Measurements from ENCODE around the gene SPINDOC.
A peak's percentile ranks its signal among the peaks of the same experiment; 100 is the strongest.

Gene SPINDOC, protein sequence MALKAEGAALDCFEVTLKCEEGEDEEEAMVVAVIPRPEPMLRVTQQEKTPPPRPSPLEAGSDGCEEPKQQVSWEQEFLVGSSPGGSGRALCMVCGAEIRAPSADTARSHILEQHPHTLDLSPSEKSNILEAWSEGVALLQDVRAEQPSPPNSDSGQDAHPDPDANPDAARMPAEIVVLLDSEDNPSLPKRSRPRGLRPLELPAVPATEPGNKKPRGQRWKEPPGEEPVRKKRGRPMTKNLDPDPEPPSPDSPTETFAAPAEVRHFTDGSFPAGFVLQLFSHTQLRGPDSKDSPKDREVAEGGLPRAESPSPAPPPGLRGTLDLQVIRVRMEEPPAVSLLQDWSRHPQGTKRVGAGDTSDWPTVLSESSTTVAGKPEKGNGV

DNA sequence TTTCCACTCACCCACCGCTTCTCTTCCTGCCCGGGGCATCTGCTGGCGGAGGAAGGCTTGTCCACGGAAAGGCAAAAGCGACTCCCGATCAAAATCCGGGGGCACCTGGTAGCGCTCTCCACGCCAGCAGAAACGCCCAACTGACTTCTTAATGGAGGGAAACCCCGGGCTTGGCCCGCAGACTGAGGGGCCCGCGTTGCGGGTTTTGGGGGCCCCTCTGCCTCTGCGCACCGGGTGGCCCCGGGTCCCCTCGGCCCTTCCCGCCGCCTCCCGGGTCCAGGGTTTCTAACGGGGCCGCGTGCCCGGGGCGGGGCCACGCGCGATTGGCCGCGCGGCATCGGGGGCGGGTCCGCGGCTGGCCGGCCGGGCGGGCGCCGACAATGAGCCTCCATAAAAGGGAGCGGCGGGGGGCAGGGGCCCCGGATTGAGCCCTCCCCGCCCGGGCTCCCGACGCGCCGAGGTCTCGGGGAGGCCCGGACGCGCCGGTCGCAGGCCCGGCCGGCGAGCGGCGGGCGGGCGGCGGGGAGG lies at the start of gene SPINDOC:
TSS of gene SPINDOC (plus strand) at position 422 of the 528 bp plus-strand sequence. CDS start 231 bp downstream, outside the sequence.
- no peaks in the 10 kb centered on the region for H3K36me3 ChIP-seq

DNA sequence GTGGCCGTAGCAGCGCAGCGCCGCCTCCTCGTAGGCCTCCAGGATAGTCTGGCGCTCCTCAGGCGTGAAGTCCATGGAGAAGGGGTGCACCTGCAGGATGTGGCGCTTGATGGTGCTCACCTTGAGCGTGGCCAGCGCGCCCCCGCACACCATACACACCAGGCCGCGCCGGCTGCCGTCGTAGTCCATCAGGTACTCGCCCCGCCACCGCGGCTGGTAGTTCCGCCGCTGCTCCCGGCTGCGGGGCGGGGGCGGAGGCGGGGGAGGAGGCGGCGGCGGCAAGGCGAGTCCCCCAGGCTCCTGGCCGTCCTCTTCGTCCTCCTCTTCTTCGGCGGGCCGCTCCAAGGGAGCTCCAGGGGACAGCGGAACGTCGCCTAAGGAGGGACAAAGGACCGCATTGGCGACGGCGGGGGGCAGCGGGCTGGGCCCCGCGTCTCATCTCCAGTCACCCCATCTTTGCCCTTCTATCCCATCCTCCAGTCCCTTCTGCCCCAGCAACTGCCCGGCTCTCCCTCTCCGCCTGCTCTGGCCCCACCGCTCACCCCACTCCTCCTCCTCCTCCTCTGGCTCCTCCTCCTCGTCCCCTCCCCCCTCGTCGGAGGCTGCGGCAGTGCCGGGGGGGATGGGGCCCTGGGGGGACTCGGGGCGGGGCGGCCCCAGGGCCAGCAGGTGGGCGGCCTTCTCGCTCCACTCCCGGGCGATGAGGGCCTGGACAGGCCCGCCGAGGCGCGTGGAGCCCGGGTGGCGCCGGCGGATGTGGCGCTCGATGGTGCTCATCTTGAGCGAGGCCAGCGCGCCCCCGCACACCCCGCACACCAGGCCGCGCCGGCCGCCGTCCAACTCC lies 49.5 kb upstream of the SPINDOC start:
- Histone ChIP-seq H3K27me3 (peaks cover 25% of the 10 kb centered on the region), H3K4me3 (ENCODE audit: low read depth in 1 of 2, low read length in 1 of 2) (no peak overlapping the region), H3K9me3 (no peaks in the 10 kb centered on the region), H3K27ac (no peak overlapping the region), H3K4me1 (ENCODE audit: control insufficient read depth in 1 of 2, insufficient read depth in 1 of 2, low read depth in 1 of 2, low read length in 1 of 2) (peaks cover under 1 to 5% of the 10 kb centered on the region in 2 experiments), H3K36me3 (peaks cover 25% of the 10 kb centered on the region)
- TF ChIP-seq, protein P1, sequence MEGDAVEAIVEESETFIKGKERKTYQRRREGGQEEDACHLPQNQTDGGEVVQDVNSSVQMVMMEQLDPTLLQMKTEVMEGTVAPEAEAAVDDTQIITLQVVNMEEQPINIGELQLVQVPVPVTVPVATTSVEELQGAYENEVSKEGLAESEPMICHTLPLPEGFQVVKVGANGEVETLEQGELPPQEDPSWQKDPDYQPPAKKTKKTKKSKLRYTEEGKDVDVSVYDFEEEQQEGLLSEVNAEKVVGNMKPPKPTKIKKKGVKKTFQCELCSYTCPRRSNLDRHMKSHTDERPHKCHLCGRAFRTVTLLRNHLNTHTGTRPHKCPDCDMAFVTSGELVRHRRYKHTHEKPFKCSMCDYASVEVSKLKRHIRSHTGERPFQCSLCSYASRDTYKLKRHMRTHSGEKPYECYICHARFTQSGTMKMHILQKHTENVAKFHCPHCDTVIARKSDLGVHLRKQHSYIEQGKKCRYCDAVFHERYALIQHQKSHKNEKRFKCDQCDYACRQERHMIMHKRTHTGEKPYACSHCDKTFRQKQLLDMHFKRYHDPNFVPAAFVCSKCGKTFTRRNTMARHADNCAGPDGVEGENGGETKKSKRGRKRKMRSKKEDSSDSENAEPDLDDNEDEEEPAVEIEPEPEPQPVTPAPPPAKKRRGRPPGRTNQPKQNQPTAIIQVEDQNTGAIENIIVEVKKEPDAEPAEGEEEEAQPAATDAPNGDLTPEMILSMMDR (IDR thresholded peaks at IDR 0.05): no peak

More for the DNA sequence above, at the start of gene SPINDOC:
- Histone ChIP-seq H3K27me3 (peaks cover 46% of the 10 kb centered on the region), H3K27ac (no peak within 1 kb of the TSS), H3K9me3 (no peaks in the 10 kb centered on the region), H3K4me1 (ENCODE audit: control insufficient read depth in 1 of 2, insufficient read depth in 1 of 2, low read depth in 1 of 2, low read length in 1 of 2) (peaks cover 16 to 20% of the 10 kb centered on the region in 2 experiments), H3K4me3 (ENCODE audit: low read depth in 1 of 2, low read length in 1 of 2) (peak within 1 kb of the TSS; percentile 58 to 71)
- TF ChIP-seq, protein P1 (IDR thresholded peaks at IDR 0.05): no peak

DNA sequence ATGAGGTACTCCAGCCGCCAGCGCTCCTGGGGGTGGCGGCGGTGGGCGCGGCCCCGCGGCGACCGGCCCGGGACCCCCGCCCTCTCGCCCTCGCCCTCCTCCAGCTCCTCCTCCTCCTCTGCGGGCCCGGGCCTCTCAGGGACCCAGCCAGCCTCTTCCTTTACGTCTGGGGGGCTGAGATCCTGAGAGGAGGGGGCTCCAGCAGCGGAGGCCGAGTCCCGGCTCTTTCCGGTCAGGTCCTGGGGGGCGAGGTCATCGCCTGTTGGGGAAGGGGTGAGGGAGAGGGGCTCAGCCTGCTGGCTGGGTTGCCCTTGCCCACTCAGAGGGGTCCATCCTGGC lies 48.9 kb upstream of the SPINDOC start:
- Histone ChIP-seq H3K4me3 (ENCODE audit: low read depth in 1 of 2, low read length in 1 of 2) (no peak overlapping the region), H3K27me3 (peaks cover 31% of the 10 kb centered on the region), H3K27ac (no peak overlapping the region), H3K4me1 (ENCODE audit: control insufficient read depth in 1 of 2, insufficient read depth in 1 of 2, low read depth in 1 of 2, low read length in 1 of 2) (peaks cover 7 to 11% of the 10 kb centered on the region in 2 experiments), H3K36me3 (peaks cover 19% of the 10 kb centered on the region), H3K9me3 (no peaks in the 10 kb centered on the region)
- TF ChIP-seq, protein P1 (IDR thresholded peaks at IDR 0.05): no peak

DNA sequence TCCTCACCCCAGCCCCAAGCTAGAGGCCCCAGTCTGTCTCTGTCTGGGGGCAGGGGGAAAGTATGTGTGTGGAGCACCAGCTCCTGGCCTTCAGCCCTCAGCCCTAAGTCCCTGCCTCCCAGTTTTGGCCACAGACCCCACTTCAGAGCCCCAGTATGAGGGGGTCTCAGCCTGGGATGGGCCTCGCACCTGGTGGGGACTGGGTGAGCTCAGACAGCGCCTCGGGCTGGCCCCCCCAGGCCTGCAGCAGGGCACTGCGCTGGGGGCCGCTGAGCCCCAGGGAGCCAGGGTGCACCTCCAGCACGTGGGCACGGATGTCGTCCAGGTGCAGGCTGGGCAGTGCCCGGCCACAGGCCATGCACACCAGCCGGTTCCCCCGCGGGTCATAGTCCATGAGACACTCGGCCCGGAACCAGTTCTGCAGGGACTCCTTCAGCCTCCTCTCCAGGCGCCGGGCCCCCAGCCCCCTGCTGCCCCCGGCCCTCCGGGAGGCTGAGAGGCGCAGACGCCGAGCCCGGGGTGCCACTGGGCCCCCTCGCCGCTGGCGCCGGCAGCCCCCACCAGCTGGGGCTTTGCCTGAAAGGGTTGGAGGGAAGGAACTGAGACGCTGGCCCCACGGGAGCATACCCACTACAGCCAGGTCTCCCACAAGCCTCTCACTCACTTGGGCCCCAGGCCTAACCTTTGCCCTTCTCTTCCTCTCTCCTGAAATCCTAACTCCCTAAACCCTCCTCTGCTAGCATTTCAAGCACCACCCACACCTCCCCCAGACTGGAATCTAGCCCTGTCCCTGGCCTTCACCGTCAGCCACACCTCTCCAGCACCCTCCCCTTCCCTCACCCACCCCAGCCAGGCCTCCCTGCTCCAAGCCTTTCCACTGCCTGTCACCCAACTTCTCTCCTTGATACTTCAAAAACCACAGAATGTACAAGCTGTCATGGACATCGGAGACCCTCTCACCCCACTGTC lies 48.3 kb upstream of the SPINDOC start:
- Histone ChIP-seq H3K4me3 (ENCODE audit: low read depth in 1 of 2, low read length in 1 of 2) (no peak overlapping the region), H3K4me1 (ENCODE audit: control insufficient read depth in 1 of 2, insufficient read depth in 1 of 2, low read depth in 1 of 2, low read length in 1 of 2) (peaks cover 13 to 17% of the 10 kb centered on the region in 2 experiments), H3K27me3 (peaks cover 38% of the 10 kb centered on the region), H3K27ac (no peak overlapping the region), H3K9me3 (no peaks in the 10 kb centered on the region), H3K36me3 (peaks cover 14% of the 10 kb centered on the region)
- TF ChIP-seq, protein P1 (IDR thresholded peaks at IDR 0.05): no peak
